Measurements from ENCODE around the gene GMNC.

DNA sequence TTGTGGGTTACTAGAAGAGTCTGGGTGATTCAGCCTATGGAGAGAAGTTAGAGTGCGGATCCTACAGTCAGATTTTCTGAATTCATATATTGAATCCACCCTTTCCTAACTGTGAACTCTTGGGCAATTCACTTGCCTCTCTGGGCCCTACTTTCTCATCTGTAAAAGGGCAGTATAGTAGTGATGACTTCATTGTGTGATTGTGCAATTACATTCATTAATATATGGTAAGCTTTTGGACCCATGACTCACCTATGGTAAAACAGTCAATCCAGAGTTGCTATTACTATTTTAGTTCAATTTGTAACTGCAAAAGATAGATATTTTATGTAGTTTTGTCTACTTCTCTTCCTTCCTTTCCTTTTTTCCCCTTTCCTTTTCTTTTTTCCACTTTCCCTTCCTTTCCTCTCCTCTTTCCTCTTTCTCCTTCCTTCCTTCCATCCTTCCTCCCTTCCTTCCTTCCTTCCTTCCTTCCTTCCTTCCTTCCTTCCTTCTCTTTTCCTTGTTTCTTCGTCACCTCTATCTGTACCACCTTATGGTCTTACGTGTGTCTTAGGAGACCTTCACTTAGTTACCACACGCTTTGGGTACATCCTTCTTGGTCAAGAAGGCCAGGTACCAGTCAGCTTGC is 37.0 kb downstream of the GMNC start:
- TF ChIP-seq, protein P1, sequence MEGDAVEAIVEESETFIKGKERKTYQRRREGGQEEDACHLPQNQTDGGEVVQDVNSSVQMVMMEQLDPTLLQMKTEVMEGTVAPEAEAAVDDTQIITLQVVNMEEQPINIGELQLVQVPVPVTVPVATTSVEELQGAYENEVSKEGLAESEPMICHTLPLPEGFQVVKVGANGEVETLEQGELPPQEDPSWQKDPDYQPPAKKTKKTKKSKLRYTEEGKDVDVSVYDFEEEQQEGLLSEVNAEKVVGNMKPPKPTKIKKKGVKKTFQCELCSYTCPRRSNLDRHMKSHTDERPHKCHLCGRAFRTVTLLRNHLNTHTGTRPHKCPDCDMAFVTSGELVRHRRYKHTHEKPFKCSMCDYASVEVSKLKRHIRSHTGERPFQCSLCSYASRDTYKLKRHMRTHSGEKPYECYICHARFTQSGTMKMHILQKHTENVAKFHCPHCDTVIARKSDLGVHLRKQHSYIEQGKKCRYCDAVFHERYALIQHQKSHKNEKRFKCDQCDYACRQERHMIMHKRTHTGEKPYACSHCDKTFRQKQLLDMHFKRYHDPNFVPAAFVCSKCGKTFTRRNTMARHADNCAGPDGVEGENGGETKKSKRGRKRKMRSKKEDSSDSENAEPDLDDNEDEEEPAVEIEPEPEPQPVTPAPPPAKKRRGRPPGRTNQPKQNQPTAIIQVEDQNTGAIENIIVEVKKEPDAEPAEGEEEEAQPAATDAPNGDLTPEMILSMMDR (conservative IDR thresholded peaks at IDR 0.05; ENCODE audit: low read length): no peak
- TF ChIP-seq EZH2phosphoT487 (IDR thresholded peaks at IDR 0.05; ENCODE audit: borderline replicate concordance): no peak

All from Loucy (cell line).